GM18867 (cell line): Measurements from ENCODE around the gene SLC34A3.
"Not testable (repeated sequence)": the region's sequence is repeated elsewhere in the genome, so short reads cannot be mapped to it uniquely, and the experiment has no call there.

ENCODE experiments used
- ATAC-seq: cut with Tn5 transposase; IDR thresholded peaks from one replicate; pipeline ENCODE4 v1.9.1; 2021; ENCODE audit warnings: mild to moderate bottlenecking, moderate library complexity; ENCODE audit not compliant: unreplicated experiment

Gene SLC34A3

DNA sequence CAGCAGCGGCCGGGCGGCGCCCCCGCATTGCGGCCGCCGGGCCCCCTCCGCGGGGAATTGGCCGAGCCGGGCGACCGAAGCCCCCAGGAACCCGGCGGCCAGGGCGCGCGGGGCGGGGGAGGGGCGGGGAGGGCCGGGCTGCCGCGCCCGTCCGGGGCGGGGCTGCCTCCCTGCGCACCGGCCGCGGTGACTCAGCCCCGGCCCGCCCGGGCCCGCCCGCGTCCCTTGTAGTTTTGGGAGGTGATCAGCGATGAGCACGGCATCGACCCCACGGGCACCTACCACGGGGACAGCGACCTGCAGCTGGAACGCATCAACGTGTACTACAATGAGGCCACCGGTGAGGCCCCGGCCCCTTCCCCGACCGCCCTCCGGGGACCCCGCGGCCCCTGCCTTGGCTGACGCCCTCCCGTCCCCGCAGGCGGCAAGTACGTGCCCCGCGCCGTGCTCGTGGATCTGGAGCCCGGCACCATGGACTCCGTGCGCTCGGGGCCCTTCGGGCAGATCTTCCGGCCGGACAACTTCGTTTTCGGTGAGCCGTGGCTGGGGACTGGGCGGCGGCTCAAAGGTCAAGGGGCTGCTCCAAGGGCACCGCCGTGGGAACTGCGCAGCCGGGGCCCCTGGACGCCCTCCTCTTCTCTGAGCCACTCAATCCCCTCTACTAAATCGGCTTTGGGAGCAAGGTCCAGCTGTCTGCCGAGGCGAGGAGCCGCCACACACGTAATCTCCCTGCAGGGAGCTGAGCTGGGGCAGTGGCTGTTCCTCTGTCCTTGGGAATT is 11.0 kb downstream of the SLC34A3 start:
- ATAC-seq = no peak

DNA sequence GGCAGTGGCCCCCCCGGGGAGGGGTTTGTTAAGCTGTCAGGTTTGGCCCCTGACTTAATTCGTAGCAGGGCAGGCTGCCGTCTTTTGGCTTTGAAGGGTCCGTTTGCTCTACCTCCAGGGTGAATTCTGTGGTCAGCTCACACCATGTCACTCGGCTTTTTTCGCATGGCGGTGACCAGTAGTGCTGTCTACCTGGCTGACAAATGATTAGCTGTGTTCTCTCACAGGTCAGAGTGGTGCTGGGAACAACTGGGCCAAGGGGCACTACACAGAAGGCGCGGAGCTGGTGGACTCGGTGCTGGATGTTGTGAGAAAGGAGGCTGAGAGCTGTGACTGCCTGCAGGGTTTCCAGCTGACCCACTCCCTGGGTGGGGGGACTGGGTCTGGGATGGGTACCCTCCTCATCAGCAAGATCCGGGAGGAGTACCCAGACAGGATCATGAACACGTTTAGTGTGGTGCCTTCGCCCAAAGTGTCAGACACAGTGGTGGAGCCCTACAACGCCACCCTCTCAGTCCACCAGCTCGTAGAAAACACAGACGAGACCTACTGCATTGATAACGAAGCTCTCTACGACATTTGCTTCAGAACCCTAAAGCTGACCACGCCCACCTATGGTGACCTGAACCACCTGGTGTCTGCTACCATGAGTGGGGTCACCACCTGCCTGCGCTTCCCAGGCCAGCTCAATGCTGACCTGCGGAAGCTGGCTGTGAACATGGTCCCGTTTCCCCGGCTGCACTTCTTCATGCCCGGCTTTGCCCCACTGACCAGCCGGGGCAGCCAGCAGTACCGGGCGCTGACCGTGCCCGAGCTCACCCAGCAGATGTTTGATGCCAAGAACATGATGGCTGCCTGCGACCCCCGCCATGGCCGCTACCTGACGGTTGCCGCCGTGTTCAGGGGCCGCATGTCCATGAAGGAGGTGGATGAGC is 11.8 kb downstream of the SLC34A3 start:
- no peak for ATAC-seq

DNA sequence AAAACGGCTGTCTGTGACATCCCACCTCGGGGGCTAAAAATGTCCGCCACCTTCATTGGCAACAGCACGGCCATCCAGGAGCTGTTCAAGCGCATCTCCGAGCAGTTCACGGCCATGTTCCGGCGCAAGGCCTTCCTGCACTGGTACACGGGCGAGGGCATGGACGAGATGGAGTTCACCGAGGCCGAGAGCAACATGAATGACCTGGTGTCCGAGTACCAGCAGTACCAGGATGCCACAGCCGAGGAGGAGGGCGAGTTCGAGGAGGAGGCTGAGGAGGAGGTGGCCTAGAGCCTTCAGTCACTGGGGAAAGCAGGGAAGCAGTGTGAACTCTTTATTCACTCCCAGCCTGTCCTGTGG is 12.5 kb downstream of the SLC34A3 start:
- ATAC-seq = not testable (repeated sequence)

DNA sequence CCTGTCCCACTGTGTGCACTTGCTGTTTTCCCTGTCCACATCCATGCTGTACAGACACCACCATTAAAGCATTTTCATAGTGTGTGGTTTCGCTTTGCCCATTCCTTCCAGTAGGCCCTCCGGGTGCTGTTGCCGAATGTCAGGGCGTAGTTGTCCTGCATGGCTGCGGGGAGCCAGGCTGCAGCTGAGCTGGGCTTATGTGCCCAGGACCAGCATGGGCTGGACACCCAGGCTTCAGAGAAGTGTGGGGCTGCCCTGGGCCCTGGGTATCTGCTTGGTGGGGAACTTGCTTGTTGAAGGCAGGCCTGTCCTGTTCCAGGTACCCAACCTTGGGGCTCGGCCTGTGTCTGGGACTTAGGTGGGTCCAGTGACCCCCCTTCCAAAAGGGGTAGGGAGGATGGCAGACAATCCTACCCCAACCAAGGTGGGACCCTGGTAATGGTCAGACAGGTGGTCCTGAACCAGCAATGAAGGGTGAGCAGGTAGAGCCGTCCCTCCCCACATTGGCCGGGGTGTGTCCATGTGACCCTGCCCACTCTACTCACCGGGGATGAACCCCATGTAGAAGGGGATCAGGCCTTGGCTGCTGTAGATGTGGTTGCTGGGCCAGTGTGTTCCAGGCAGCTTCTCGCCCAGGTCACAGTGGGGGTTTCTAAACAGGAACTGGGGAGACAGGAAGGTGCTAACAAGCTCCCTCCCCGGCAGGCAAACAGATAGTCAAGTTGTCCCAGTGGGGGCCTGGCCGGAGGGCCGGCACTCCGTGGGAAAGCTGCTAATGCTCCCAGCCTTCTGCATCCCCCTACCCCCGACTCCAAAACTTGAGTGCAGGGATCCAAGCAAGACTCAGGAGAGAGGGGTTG is 13.2 kb downstream of the SLC34A3 start:
- no peak for ATAC-seq

DNA sequence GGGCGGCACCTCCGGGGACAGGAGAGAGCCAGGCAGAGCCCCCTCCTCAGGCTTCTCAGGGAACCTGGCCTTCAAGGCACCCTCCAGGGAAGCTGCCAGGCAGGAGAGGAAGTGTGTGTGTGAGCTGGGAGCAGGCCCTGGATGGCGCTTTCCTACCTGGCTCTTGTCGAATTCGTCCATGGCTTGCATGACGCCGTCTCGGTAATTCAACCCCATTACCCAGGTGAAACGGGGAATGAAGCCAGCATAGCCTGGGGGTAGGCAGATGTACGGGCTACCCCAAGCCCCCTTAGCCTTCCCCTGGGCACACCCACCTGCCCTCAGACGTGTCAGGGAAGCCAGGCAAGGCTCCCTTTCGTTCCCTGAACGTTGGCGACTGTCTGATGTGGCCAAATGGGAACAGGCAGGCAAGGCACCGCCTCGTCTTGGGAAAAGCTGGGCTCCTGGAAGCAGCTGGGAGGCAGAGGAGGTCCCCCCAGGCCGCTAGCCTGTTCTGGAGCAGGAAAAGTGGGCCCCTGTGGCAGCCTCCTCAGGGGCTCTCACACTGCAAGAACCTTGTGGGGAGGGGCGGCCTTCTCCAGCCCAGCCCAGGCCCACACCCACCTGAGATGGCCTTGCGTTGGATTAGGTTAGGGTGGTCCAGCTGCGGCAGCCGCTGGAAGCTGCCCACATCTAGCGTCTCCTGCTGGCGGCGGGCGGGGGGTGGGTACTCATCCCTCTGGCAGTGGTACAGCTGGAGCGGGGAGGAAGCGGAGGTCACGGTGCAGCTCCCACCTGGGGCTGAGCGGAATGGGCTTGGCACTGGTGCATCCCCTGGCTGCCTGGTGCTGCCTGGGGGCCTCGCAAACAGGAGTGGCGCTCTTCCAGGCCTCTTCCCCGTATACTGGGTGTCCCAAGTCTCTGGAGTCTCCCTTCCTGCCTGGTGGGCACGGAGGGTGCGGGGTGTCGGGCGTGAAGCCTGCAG is 14.1 kb downstream of the SLC34A3 start:
- no peak for ATAC-seq

DNA sequence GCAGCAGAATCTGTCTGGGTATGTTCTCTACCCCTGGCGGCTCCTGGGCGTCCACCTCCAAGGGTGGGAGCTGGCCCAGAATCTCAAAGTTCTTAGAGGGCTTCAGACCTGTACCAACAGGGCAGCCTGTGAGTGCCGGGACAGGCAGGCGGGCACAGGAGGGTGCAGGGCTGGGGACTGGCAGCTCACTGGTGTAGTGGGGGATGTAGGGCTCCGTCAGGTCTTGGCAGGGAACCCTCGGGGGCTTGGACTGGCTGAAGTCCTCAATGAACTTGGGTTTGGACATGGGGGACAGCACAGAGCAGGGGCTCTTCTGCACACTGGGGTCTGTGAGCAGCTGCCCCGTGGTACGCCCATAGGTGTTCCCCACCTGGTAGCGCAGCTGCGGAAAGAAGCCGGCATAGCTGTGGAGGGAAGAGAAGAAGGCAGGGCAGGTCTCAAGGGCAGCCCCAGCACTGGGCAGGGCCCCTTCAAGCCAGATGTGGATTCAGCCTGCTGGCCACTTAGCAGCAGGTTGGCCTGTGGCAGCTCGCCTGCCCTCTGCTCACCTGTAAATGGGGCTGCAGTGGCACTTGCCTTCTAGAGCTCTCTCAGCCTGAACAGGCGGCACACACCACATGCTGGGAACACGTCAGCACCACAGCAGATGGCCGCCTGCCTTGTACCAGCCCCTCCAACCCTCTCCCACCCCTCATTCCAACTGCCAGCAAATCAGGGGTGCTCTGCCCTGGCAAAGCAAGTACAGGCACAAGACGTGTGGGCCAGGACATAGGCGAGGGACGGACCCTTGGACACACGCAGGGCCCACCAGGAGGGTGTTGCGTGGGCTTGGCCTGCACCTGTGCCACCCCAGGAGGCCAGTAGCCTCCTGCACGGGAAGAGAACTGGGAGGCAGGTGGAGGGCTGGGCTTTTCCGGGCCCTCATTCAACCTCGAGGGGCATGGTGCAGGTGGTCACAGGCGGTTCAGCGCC is 15.0 kb downstream of the SLC34A3 start:
- no peak for ATAC-seq

DNA sequence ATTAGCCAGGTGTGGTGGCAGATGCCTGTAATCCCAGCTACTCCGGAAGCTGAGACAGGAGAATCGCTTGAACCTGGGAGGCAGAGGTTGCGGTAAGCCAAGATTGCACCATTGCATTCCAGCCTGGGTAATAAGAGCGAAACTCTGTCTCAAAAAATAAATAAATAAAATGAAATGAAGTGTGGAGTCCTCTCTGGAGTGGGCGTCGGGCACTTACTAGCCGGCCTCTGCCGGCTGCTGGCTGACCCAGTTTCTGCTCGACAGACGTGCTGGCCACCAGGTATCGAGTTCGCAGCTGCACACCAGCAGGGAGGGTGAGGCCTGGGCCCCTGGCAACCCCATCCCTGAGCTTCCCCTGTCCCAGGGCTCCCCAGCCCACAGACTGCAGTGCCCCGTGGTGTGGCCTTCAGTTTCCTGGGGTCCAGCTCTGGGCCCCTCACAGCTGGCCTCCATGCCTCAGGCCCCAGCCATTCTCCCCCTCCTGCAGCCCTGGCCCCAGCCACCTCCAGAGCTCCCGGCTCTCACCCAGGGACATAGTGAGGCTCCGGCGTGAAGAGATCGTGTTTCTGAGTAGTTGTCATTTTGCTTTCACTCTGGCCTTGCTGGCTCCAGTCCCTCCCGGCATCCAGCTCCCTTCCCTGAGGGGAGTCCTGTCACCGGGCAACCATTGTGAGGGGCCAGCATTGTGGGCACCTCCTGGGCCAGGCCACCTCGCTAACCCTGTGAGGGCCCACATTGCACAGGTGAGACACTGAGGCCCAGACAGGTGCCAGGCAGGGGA is 16.6 kb downstream of the SLC34A3 start:
- no peak for ATAC-seq

DNA sequence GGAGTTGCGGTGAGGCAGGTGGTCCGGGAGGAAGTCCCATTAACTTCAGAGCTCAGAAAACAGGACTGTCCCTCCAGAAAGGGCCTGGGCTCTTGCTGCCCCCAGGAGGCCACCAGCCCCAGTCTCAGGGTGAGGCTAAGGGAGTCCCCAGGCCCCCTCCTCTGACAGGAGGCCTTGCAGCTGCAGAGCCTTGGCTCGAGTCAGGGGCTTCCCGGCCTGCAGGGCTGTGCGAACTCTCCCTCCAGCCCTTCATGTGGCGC is 17.1 kb downstream of the SLC34A3 start:
- no peak for ATAC-seq

DNA sequence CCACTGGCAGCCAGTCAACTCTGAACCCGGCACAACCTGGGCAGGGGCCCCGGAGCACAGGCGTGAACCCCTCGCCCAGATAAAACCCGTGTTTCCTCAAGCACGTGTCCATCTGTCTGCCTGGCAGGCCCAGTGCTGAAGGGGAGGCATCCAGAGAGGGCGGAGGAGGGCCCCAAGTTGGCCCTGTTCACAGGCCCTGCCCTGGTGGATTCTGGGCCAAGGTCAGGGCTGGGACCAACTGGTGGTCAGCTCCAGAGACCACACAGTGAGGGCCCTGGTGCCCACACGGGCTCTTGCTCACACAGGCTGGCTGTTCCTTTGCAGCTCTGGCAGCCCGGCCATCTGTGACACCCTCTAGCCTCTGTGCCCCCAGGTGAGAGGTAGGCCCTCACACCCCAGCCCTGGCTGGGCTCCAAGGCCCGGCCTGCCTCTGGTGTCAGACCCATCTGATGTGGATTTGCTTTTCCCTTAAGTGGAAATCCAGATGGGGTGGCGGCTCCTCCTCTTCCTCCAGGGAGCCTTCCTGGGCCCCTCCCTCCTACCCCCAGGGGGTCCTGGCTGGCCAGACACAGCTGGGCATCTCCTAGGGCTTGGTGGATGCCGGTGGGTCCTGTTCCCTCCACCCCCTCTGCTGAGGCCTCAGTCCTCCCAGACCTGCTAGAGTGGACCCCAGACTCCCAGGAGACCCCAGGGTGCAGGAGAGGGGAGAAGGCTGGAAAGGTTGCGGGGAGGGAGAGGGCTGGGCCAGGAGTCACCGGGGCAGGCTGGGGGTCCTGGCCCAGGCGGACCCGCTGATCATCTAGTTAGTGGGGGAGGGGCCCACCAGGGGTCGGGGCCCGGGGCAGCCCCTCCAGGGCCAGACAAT is 19.9 kb downstream of the SLC34A3 start:
- no peak for ATAC-seq

DNA sequence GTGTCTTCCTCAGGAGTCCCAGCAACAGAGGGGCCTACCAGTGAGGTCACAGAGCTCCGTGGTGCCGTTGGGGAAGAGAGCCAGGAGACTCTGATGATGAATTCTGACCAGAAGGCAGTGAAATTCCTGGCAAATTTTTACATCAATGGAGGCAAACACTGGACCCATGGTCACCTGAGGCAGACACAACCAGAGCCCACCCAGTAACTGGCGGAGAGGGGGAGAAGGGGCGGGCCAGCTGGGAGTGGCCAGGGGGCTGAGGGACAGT is 20.4 kb downstream of the SLC34A3 start, which contains the start of gene STPG3:
Gene STPG3, plus strand, starts transcription at position 93 of the 268 bp plus-strand sequence. Its CDS starts 1 bp downstream, at position 94.
- ATAC-seq = no peak

DNA sequence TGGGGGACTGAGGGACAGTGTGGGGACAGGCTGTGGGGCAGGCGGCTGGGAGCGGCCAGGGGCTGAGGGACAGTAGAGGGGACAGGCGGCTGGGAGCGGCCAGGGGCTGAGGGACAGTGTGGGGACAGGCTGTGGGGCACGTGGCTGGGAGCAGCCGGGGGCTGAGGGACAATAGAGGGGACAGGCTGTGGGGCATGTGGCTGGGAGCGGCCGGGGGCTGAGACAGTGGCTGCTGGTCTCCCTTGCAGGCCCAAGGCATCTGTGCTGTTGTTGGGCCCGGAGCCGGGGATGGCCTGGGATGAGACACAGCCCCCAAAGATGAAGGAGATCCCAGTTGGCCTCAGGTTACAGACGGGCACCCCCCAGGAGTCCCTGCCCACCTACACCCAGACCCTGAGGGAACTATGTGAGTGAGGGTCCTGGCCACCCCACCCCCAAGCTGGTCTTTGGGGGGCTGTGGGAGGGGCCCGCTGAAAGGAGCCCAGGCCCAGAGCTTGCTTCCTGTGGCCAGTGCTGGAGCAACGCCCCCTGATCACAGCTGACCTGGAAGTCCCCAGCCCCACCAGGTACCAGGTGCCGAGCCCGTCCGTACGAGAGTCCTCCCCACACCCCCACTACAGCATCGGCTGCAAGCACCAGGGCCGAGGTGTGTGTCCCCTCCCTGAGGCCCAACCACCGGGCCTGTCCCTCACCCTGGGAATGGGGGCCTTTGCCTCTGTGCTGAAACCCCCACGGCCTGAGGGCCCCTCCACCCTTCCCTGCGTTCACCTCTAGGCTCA is 21.0 kb downstream of the SLC34A3 start:
- no peak for ATAC-seq

DNA sequence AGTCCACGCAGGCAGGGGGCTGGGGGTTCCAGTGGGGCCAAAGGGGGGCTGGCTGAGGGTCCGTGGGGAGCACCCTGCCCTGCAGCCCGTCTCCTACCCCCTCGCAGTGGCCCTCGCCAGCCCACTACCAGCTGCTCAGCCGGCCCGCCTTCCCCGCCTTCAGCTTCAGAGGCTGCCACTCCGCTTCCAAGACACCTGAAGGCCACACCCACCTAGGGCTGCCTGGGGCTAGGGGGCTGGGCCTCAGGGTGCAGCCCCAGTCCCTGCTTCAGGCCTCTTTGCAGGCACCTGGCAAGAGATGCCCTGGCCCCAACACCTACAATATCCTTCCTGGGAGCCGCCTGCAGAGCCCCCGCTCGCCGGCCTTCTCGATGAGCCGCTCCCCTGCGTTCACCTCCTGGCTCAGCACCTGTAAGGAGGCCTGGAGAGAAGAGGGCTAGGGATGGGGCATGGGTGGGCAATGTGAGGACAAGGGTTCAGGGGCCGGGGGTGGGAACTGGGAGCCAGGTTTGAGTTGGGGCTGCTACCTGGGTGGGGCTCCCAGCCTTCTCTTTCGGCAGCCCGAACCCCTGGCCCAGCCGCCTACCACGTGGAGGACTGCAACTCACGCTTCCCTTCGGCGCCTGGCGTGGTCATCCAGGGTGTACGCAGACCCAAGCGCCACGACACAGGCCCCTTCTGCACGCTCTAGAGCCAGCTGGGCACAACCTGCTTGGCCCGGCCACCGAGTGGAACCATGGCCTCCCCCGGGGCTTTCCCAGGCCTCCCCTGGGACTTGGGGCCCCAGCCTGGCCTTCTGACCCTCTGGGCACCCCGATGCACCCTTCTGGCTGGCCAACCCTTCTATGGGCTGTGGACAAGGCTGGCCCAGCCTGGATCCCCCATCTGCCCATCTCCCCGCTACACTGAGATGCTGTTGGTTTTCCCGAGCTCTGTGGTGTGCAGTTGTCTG is 22.1 kb downstream of the SLC34A3 start:
- no peak for ATAC-seq

DNA sequence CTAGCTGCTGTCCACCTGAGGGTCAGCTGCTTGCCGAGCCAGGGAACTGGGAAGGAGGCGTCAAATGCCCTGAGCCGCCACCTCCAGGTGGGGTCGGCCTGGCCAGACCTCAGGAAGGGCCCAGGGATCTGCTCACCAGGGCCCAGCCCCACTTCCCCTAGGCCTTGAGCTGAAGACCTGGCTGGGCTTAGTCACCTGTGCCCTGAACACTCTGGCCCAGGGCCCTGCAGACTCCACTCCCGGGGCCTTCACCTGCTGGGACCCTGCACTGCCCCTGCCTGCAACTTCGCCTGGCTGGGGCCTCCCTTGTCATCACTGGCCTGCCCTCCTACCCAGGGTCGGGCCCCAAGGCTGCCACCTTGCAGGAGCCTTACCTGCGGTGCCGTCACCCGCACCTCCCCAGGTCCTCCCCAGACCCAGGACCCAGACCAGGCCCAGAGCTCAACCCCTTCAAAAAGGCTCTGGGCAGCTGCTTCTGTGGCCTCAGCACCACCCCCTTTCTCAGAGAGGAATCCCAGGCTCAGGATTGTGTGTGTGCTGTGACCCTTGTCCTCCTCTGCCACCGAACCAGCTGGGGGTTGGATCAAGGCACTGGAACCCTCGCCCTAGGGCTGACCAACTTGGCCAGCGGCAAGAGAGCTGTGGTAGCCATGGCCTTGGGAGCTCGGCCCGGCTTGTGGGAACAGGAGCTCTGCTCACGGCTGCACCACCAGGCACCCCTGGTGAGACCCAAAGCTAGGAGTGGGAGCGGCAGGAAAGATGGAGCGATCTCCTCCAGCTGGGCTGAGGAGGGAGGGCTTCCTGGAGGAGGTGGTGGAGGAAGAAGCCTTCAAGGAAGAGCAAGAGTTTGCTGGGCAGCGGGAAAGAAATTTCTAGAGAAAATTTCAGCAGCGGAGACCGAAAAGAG is 23.3 kb downstream of the SLC34A3 start:
- ATAC-seq = no peak

DNA sequence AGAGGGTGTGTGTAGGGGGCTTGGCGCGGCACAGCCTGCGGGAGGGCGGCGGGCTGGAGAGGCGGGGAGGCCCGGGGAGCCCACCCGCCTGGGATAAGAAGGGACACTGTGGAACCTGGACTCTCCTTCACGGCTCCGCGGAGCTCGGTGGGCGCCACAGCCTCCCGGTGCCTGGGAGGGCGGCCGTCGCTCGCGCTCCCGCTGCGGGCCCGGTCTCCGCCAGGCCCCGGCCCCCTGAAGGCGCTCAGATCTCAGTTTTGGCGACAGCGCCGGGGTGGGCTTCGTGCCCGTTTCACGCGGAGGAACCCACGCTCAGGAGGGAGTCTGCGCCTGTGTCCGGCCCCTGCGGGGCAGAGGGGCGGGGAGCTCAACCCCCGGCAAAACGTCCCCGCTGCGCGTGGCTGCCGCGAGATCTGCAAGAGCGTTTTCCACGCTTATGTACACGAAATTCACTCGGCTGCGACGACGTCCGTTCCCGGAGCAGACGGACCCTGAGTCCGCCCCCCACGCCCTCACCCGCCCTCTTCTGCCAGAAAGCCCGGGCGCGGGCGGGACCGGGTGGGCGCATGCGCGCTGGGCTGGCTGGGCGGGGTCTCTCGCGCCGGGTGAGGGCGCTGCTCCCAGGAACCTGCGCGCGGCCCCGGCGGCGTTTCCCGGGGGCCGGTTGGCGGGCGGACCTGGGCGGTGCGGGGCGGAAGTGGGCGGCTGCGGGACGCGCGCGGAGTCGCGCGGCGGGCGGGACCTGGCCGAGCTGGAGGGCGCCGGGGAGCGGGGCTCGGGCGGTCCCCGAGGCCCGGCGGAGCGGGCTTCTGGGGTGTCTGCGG is 24.1 kb downstream of the SLC34A3 start, which contains the start of gene NELFB:
Gene NELFB, plus strand, starts transcription at position 704 of the 824 bp plus-strand sequence.
- ATAC-seq = peak; percentile 76
